DOHH2 (cell line): ENCODE data around the gene ZPR1.

Source experiments
- H3F3A ChIP-seq: fragments of 200-600 bp; sonication (generic), shearing (Covaris generic); 2 replicates; pipeline ENCODE4 v1.6.0; 2016; ENCODE audit warnings: antibody characterized with exemption, mild to moderate bottlenecking; ENCODE audit not compliant: control insufficient read depth, insufficient read depth
- H3K27ac ChIP-seq: fragments of 200-600 bp; sonication (generic); 2 replicates; pipeline ENCODE4 v1.5.1; 2014; ENCODE audit warnings: low read depth, mild to moderate bottlenecking, low read length, moderate library complexity
- H3K27me3 ChIP-seq: fragments of 200-600 bp; sonication (generic); 2 replicates; pipeline ENCODE4 v1.6.1; 2014; ENCODE audit warnings: mild to moderate bottlenecking, low read length, mixed read lengths; ENCODE audit not compliant: control insufficient read depth
- H3K36me3 ChIP-seq: fragments of 200-600 bp; sonication (generic); 2 replicates; pipeline ENCODE4 v1.6.1; 2014; ENCODE audit warnings: mild to moderate bottlenecking, low read length, moderate library complexity, mixed read lengths; ENCODE audit not compliant: control insufficient read depth
- H3K4me1 ChIP-seq: fragments of 200-600 bp; sonication (generic); 2 replicates; pipeline ENCODE4 v1.6.1; 2014; ENCODE audit warnings: mild to moderate bottlenecking, low read length, mixed read lengths; ENCODE audit not compliant: control insufficient read depth
- H3K4me2 ChIP-seq: fragments of 200-600 bp; sonication (generic); 2 replicates; pipeline ENCODE4 v1.6.0; 2014; ENCODE audit warnings: mild to moderate bottlenecking, low read length, moderate library complexity
- H3K4me3 ChIP-seq: fragments of 200-600 bp; sonication (generic); 2 replicates; pipeline ENCODE4 v1.5.1; 2014; ENCODE audit warnings: mild to moderate bottlenecking, low read length, mixed read lengths
- H3K79me2 ChIP-seq: fragments of 200-600 bp; sonication (generic); 2 replicates; pipeline ENCODE4 v1.6.1; 2014; ENCODE audit warnings: mild to moderate bottlenecking, low read length, mixed read lengths; ENCODE audit not compliant: control insufficient read depth
- H3K9me2 ChIP-seq: fragments of 200-600 bp; sonication (generic); replicated peaks from 2 replicates; pipeline ENCODE4 v1.6.1; 2014; ENCODE audit warnings: mild to moderate bottlenecking, low read length, mixed read lengths; ENCODE audit not compliant: control insufficient read depth
- H3K9me3 ChIP-seq: fragments of 200-600 bp; sonication (generic); 2 replicates; pipeline ENCODE4 v1.6.1; 2014; ENCODE audit warnings: antibody characterized with exemption, low read length, mixed read lengths; ENCODE audit not compliant: control insufficient read depth, insufficient read depth
- H4K20me1 ChIP-seq: fragments of 200-600 bp; sonication (generic); 2 replicates; pipeline ENCODE4 v1.6.0; 2014; ENCODE audit warnings: low read depth, mild to moderate bottlenecking, antibody characterized with exemption, low read length, moderate library complexity; ENCODE audit not compliant: control insufficient read depth, insufficient read depth
- EZH2phosphoT487 ChIP-seq: fragments of 200-600 bp; sonication (generic); IDR thresholded peaks from 2 replicates; pipeline ENCODE4 v1.6.1; 2017; ENCODE audit warnings: borderline replicate concordance, mild to moderate bottlenecking, antibody characterized with exemption, low read length, moderate library complexity, mixed read lengths
- TF ChIP-seq, protein P1 (sequence below): fragments of 200-600 bp; sonication (generic); IDR thresholded peaks from one replicate; pipeline ENCODE4 v1.5.1; 2014; ENCODE audit warnings: antibody characterized with exemption, mild to moderate bottlenecking, low read depth, low read length; ENCODE audit not compliant: poor library complexity, severe bottlenecking

The ZPR1 gene

DNA sequence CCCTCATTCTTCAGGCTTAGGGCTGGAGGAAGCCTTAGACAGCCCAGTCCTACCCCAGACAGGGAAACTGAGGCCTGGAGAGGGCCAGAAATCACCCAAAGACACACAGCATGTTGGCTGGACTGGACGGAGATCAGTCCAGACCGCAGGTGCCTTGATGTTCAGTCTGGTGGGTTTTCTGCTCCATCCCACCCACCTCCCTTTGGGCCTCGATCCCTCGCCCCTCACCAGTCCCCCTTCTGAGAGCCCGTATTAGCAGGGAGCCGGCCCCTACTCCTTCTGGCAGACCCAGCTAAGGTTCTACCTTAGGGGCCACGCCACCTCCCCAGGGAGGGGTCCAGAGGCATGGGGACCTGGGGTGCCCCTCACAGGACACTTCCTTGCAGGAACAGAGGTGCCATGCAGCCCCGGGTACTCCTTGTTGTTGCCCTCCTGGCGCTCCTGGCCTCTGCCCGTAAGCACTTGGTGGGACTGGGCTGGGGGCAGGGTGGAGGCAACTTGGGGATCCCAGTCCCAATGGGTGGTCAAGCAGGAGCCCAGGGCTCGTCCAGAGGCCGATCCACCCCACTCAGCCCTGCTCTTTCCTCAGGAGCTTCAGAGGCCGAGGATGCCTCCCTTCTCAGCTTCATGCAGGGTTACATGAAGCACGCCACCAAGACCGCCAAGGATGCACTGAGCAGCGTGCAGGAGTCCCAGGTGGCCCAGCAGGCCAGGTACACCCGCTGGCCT is 42.5 kb upstream of the ZPR1 start:
- H3F3A ChIP-seq: no peaks in the 10 kb centered on the region
- TF ChIP-seq, protein P1, sequence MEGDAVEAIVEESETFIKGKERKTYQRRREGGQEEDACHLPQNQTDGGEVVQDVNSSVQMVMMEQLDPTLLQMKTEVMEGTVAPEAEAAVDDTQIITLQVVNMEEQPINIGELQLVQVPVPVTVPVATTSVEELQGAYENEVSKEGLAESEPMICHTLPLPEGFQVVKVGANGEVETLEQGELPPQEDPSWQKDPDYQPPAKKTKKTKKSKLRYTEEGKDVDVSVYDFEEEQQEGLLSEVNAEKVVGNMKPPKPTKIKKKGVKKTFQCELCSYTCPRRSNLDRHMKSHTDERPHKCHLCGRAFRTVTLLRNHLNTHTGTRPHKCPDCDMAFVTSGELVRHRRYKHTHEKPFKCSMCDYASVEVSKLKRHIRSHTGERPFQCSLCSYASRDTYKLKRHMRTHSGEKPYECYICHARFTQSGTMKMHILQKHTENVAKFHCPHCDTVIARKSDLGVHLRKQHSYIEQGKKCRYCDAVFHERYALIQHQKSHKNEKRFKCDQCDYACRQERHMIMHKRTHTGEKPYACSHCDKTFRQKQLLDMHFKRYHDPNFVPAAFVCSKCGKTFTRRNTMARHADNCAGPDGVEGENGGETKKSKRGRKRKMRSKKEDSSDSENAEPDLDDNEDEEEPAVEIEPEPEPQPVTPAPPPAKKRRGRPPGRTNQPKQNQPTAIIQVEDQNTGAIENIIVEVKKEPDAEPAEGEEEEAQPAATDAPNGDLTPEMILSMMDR: no peak
- no peaks in the 10 kb centered on the region for H3K9me3 ChIP-seq
- no peak overlapping the region for H3K4me2 ChIP-seq
- no peak overlapping the region for H3K4me3 ChIP-seq
- H3K9me2 ChIP-seq: no peaks in the 10 kb centered on the region
- no peaks in the 10 kb centered on the region for H3K36me3 ChIP-seq
- H3K27me3 ChIP-seq: no peaks in the 10 kb centered on the region
- H4K20me1 ChIP-seq: no peaks in the 10 kb centered on the region
- no peak overlapping the region for H3K27ac ChIP-seq
- peaks cover 4% of the 10 kb centered on the region for H3K4me1 ChIP-seq
- H3K79me2 ChIP-seq: no peaks in the 10 kb centered on the region

DNA sequence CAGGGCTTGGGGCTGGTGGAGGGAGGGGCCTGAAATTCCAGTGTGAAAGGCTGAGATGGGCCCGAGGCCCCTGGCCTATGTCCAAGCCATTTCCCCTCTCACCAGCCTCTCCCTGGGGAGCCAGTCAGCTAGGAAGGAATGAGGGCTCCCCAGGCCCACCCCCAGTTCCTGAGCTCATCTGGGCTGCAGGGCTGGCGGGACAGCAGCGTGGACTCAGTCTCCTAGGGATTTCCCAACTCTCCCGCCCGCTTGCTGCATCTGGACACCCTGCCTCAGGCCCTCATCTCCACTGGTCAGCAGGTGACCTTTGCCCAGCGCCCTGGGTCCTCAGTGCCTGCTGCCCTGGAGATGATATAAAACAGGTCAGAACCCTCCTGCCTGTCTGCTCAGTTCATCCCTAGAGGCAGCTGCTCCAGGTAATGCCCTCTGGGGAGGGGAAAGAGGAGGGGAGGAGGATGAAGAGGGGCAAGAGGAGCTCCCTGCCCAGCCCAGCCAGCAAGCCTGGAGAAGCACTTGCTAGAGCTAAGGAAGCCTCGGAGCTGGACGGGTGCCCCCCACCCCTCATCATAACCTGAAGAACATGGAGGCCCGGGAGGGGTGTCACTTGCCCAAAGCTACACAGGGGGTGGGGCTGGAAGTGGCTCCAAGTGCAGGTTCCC is 41.8 kb upstream of the ZPR1 start, which contains the start of gene APOC3:
TSS of gene APOC3 (plus strand) at position 383 of the 659 bp plus-strand sequence. CDS start 676 bp downstream, outside the sequence.
- Histone ChIP-seq H3K9me3 (no peaks in the 10 kb centered on the region), H3K4me3 (no peak within 1 kb of the TSS), H3K27me3 (no peaks in the 10 kb centered on the region), H3K9me2 (no peaks in the 10 kb centered on the region), H3K27ac (no peak within 1 kb of the TSS), H3K4me1 (no peaks in the 10 kb centered on the region), H3K36me3 (no peaks in the 10 kb centered on the region), H4K20me1 (no peaks in the 10 kb centered on the region), H3K79me2 (no peaks in the 10 kb centered on the region), H3K4me2 (no peak within 1 kb of the TSS), H3F3A (no peaks in the 10 kb centered on the region)
- TF ChIP-seq EZH2phosphoT487: no peak
- TF ChIP-seq, protein P1: no peak

DNA sequence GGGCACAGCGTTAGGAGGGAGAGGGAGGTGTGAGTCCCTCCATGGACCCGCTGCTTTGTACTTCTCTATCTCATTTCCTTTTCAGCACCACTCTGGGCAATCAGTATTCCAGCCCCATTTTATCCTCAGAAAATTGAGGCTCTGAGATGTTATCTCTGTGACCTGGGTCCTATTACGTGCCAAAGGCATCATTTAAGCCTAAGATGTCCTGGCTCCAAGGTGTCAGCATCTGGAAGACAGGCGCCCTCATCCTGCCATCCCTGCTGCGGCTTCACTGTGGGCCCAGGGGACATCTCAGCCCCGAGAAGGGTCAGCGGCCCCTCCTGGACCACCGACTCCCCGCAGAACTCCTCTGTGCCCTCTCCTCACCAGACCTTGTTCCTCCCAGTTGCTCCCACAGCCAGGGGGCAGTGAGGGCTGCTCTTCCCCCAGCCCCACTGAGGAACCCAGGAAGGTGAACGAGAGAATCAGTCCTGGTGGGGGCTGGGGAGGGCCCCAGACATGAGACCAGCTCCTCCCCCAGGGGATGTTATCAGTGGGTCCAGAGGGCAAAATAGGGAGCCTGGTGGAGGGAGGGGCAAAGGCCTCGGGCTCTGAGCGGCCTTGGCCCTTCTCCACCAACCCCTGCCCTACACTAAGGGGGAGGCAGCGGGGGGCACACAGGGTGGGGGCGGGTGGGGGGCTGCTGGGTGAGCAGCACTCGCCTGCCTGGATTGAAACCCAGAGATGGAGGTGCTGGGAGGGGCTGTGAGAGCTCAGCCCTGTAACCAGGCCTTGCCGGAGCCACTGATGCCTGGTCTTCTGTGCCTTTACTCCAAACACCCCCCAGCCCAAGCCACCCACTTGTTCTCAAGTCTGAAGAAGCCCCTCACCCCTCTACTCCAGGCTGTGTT is 41.1 kb upstream of the ZPR1 start:
- H3K9me3 ChIP-seq: no peaks in the 10 kb centered on the region
- H3K4me2 ChIP-seq: no peak overlapping the region
- H3K27ac ChIP-seq: no peak overlapping the region
- H3K36me3 ChIP-seq: no peaks in the 10 kb centered on the region
- no peaks in the 10 kb centered on the region for H3F3A ChIP-seq
- no peaks in the 10 kb centered on the region for H3K9me2 ChIP-seq
- H3K79me2 ChIP-seq: no peaks in the 10 kb centered on the region
- no peak overlapping the region for H3K4me3 ChIP-seq
- no peaks in the 10 kb centered on the region for H3K4me1 ChIP-seq
- TF ChIP-seq EZH2phosphoT487: no peak
- TF ChIP-seq, protein P1: no peak
- H4K20me1 ChIP-seq: no peaks in the 10 kb centered on the region
- no peaks in the 10 kb centered on the region for H3K27me3 ChIP-seq
